ENCODE data around the gene CIDEA. TPM values are rescaled to one million over a fixed set of nuclear protein-coding genes. Genes with fewer than 3 reads are reported as not detected.
A peak's percentile ranks its signal among the peaks of the same experiment; 100 is the strongest.

The CIDEA gene
- total RNA-seq, 2 donors from 2014 or later, result not detected

GRCh38 chr18:12271376-12272235, 17.4 kb downstream of the CIDEA start:
- H3K4me3 ChIP-seq (ENCODE audit: low read length), result peak overlapping the region; percentile 82
- H3K4me1 Mint-ChIP-seq, result no peaks in the 10 kb centered on the region
- H3K4me1 ChIP-seq (ENCODE audit: control insufficient read depth, insufficient read depth, low read length), result no peaks in the 10 kb centered on the region
- H3K9me3 ChIP-seq (ENCODE audit: control insufficient read depth, low read length), result no peaks in the 10 kb centered on the region
- TF ChIP-seq CTCF (conservative IDR thresholded peaks at IDR 0.05), result peak; percentile 89
- DNase-seq, result peak; percentile 93
- H3K27ac ChIP-seq (ENCODE audit: low read depth, low read length), result no peak overlapping the region
- H3K36me3 ChIP-seq (ENCODE audit: control insufficient read depth, insufficient read depth, low read length), result no peaks in the 10 kb centered on the region
- H3K36me3 Mint-ChIP-seq (ENCODE audit: low read depth), result no peaks in the 10 kb centered on the region
- 20 to 30% methylated on average over 29 to 46 of the region's 51 CpGs for WGBS, 2 experiments (ENCODE audit: insufficient coverage in 1 of 2, insufficient read length in 1 of 2)
- no peak overlapping the region for H3K9ac ChIP-seq (ENCODE audit: extremely low read depth, low read length, poor library complexity, severe bottlenecking)
- H3K27ac Mint-ChIP-seq, result peak overlapping the region; percentile 77
- no peaks in the 10 kb centered on the region for H3K9me3 Mint-ChIP-seq
- no peaks in the 10 kb centered on the region for H3K27me3 ChIP-seq (ENCODE audit: control insufficient read depth, insufficient read depth, low read length, poor library complexity, severe bottlenecking)
- no peaks in the 10 kb centered on the region for H3K27me3 Mint-ChIP-seq (ENCODE audit: insufficient read depth)
- H3K4me3 Mint-ChIP-seq, result peak overlapping the region; percentile 65

GRCh38 chr18:12274793-12275192, 20.6 kb downstream of the CIDEA start:
- H3K27me3 Mint-ChIP-seq (ENCODE audit: insufficient read depth), result peaks cover 1% of the 10 kb centered on the region
- Histone ChIP-seq H3K9me3 (ENCODE audit: control insufficient read depth, low read length) (no peaks in the 10 kb centered on the region), H3K4me1 (ENCODE audit: control insufficient read depth, insufficient read depth, low read length) (peaks cover 15% of the 10 kb centered on the region), H3K27ac (ENCODE audit: low read depth, low read length) (no peak overlapping the region), H3K27me3 (ENCODE audit: control insufficient read depth, insufficient read depth, low read length, poor library complexity, severe bottlenecking) (no peaks in the 10 kb centered on the region), H3K4me3 (ENCODE audit: low read length) (no peak overlapping the region), H3K36me3 (ENCODE audit: control insufficient read depth, insufficient read depth, low read length) (no peaks in the 10 kb centered on the region), H3K9ac (ENCODE audit: extremely low read depth, low read length, poor library complexity, severe bottlenecking) (no peak overlapping the region)
- H3K36me3 Mint-ChIP-seq (ENCODE audit: low read depth), result no peaks in the 10 kb centered on the region
- no peak overlapping the region for H3K4me3 Mint-ChIP-seq
- WGBS, 2 experiments (ENCODE audit: insufficient coverage in 1 of 2, insufficient read length in 1 of 2), result 91 to 94% methylated on average over 4 of the region's 4 CpGs
- H3K27ac Mint-ChIP-seq, result no peak overlapping the region
- H3K4me1 Mint-ChIP-seq, result peaks cover 11% of the 10 kb centered on the region
- no peak for DNase-seq
- no peaks in the 10 kb centered on the region for H3K9me3 Mint-ChIP-seq
- no peak for TF ChIP-seq CTCF (conservative IDR thresholded peaks at IDR 0.05)

- WGBS, 2 experiments (ENCODE audit: insufficient coverage in 1 of 2, insufficient read length in 1 of 2), result 89 to 93% methylated on average over 18 to 26 of the region's 26 CpGs
- no peak overlapping the region for H3K4me3 Mint-ChIP-seq
These were observed 22.8 kb downstream of the CIDEA start for GRCh38 chr18:12276736-12277554.

More at GRCh38 chr18:12276736-12277554, 22.8 kb downstream of the CIDEA start:
- peaks cover 13% of the 10 kb centered on the region for H3K4me1 Mint-ChIP-seq
- Histone ChIP-seq H3K9ac (ENCODE audit: extremely low read depth, low read length, poor library complexity, severe bottlenecking) (no peak overlapping the region), H3K4me1 (ENCODE audit: control insufficient read depth, insufficient read depth, low read length) (peaks cover 15% of the 10 kb centered on the region), H3K4me3 (ENCODE audit: low read length) (no peak overlapping the region), H3K36me3 (ENCODE audit: control insufficient read depth, insufficient read depth, low read length) (no peaks in the 10 kb centered on the region), H3K27ac (ENCODE audit: low read depth, low read length) (no peak overlapping the region), H3K27me3 (ENCODE audit: control insufficient read depth, insufficient read depth, low read length, poor library complexity, severe bottlenecking) (no peaks in the 10 kb centered on the region), H3K9me3 (ENCODE audit: control insufficient read depth, low read length) (no peaks in the 10 kb centered on the region)
- no peak for TF ChIP-seq CTCF (conservative IDR thresholded peaks at IDR 0.05)
- no peaks in the 10 kb centered on the region for H3K9me3 Mint-ChIP-seq
- no peak for DNase-seq
- H3K27ac Mint-ChIP-seq, result no peak overlapping the region
- peaks cover 5% of the 10 kb centered on the region for H3K27me3 Mint-ChIP-seq (ENCODE audit: insufficient read depth)
- no peaks in the 10 kb centered on the region for H3K36me3 Mint-ChIP-seq (ENCODE audit: low read depth)

Data from endodermal cell (in vitro differentiated cells).